SK-N-MC (cell line): ENCODE data around the gene CAMK2B.

Experiments
- EZH2 ChIP-seq: fragments of 200-600 bp; sonication (generic); IDR thresholded peaks from one replicate; pipeline ENCODE4 v1.6.1; 2017; ENCODE audit warnings: antibody characterized with exemption
- POLR2AphosphoS5 ChIP-seq: IDR thresholded peaks from 2 replicates; pipeline ENCODE4 v1.6.1; 2012; ENCODE audit warnings: mild to moderate bottlenecking, low read depth, low read length, borderline replicate concordance

DNA sequence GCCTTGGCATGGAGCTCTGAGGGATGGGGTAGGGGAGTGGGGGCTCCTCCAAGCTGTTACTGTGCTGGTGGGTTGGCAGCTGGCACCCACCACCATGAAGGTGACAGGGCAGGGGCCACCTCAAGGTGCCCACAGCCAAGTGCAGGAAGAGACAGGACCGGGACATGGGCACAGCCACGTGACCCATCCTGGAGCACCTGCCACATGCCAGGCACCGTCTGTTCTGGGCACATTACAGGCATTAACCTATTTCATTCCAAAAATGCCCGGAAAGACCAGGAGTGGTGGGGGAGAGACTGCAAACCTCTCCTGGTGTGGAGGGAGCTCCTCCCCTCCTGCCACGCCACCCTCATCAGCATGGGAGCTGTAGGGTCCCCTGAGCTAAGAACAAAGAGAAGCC lies 56.7 kb downstream of the CAMK2B start:
- TF ChIP-seq EZH2 = no peak
- no peak for TF ChIP-seq POLR2AphosphoS5
